Renal cortical epithelial cell (primary cell): ENCODE data around the gene UBFD1. TPM values are rescaled to one million over a fixed set of nuclear protein-coding genes. Genes with fewer than 3 reads are reported as not detected.
A peak's percentile ranks its signal among the peaks of the same experiment; 100 is the strongest.
"Not testable (repeated sequence)": the region's sequence is repeated elsewhere in the genome, so short reads cannot be mapped to it uniquely, and the experiment has no call there.

ENCODE experiments used
- DNase-seq: peaks from one replicate; pipeline ENCODE4 v3.0.0-alpha.2; 2011; ENCODE audit warnings: low read depth
- total RNA-seq: library from RNA; depleted of rRNA; stranded (reverse); fragments of >200 nt; gene quantifications from 2 replicates; pipeline ENCODE4 v1.2.3, GENCODE V29; 2014

UBFD1 gene
- total RNA-seq, result 107 and 193 TPM in 2 replicates

GRCh38 chr16:23556881-23557778 is at the start of gene UBFD1, which contains the start of gene EARS2:
Gene UBFD1, plus strand, starts transcription at chr16:23557727. Its CDS starts 16 bp downstream, at chr16:23557743.
Gene EARS2, minus strand, starts transcription at chr16:23557350. Its CDS starts 7 bp downstream, at chr16:23557343.
- peak; percentile 93 for DNase-seq

- DNase-seq, result peak; percentile 9
Measured at GRCh38 chr16:23508589-23509440, 48.7 kb upstream of the UBFD1 start.

- DNase-seq, result no peak
Measured at GRCh38 chr16:23509441-23509754, 48.1 kb upstream of the UBFD1 start.

- DNase-seq, result peak; percentile 31
Measured at GRCh38 chr16:23509782-23510163, 47.8 kb upstream of the UBFD1 start.

GRCh38 chr16:23510164-23510914 is 47.2 kb upstream of the UBFD1 start, which contains the start of gene GGA2:
Gene GGA2, minus strand, starts transcription at chr16:23510494. Its CDS starts 83 bp downstream, at chr16:23510411.
- DNase-seq, result peak; percentile 52

- DNase-seq, result not testable (repeated sequence)
Measured at GRCh38 chr16:23510915-23511270, 46.6 kb upstream of the UBFD1 start.

GRCh38 chr16:23511731-23512130 is 45.8 kb upstream of the UBFD1 start:
- no peak for DNase-seq

- DNase-seq, result no peak
Measured at GRCh38 chr16:23512168-23512695, 45.3 kb upstream of the UBFD1 start.

GRCh38 chr16:23514381-23515152 is 43.0 kb upstream of the UBFD1 start:
- no peak for DNase-seq

- no peak for DNase-seq
Measured at GRCh38 chr16:23515881-23516280, 41.6 kb upstream of the UBFD1 start.

GRCh38 chr16:23516366-23517137 is 41.0 kb upstream of the UBFD1 start:
- no peak for DNase-seq

- no peak for DNase-seq
Measured at GRCh38 chr16:23518435-23518891, 39.1 kb upstream of the UBFD1 start.

- no peak for DNase-seq
Measured at GRCh38 chr16:23519282-23519681, 38.2 kb upstream of the UBFD1 start.

- DNase-seq, result no peak
Measured at GRCh38 chr16:23520500-23520899, 37.0 kb upstream of the UBFD1 start.

GRCh38 chr16:23521037-23521743 is 36.3 kb upstream of the UBFD1 start:
- no peak for DNase-seq

GRCh38 chr16:23521965-23522364 is 35.6 kb upstream of the UBFD1 start:
- no peak for DNase-seq

- DNase-seq, result no peak
Measured at GRCh38 chr16:23523321-23523720, 34.2 kb upstream of the UBFD1 start.

- DNase-seq, result no peak
Measured at GRCh38 chr16:23523876-23524385, 33.6 kb upstream of the UBFD1 start.

GRCh38 chr16:23524886-23525285 is 32.6 kb upstream of the UBFD1 start:
- no peak for DNase-seq
